ENCODE data around the gene PNKP.
A peak's percentile ranks its signal among the peaks of the same experiment; 100 is the strongest.

DNA sequence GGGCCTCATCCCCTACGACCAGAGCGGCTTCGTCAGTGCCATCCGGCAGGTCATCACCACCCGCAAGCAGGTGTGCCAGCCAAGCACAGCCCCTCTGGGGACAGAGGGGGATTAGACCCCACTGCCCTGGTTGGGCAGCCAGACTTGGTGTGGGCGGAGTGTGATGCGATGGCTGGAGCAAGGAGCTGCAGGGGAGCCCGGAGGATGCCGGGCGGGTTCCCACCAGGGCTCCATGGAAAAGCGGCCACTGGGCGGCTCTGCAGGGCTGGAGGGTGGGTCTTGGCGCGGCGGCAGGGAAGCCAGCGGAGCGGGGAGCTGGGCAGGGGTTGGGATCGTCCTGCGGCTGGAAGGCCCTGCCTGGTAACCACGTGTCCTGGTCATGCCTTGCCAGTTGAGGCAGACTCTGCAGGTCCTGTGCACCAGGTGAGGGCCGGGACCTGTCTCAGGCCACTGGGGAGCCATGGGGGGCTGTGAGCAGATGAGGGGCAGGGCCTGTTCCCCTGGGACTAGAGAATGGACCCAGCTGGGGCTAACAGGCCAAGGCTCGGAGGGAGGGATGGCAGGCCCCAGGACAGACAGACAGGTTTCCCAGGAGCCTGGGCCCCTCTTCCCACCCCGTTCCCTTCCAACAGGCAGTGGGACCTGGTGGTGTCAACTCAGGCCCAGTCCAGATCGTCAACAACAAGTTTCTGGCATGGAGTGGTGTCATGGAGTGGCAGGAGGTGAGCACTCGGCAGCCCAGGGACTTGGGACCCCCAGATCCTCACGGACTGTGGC is 10.1 kb downstream of the PNKP start:
- TF ChIP-seq POLR2A (IDR thresholded peaks at IDR 0.05; ENCODE audit: low read depth, low read length) (no peak), POLR2AphosphoS5 (IDR thresholded peaks at IDR 0.05; ENCODE audit: low read depth, low read length) (peak; percentile 15; the same call in 1 of the 2 replicates), TAF1 (IDR thresholded peaks at IDR 0.05; ENCODE audit: low read depth, low read length) (no peak)
